ENCODE results near the gene UROD.
"Not testable (repeated sequence)": the region's sequence is repeated elsewhere in the genome, so short reads cannot be mapped to it uniquely, and the experiment has no call there.

UROD gene

GRCh38 chr1:45011837-45012638 lies at the start of gene UROD:
TSS of gene UROD (plus strand) at chr1:45012254. CDS start at chr1:45012266, 12 bp downstream.
- Histone ChIP-seq H4K20me1 (peaks cover 9% of the 10 kb centered on the region; the same call in 1 of the 2 replicates), H3K4me3 (peak within 1 kb of the TSS; percentile 100), H3K4me2 (peak within 1 kb of the TSS; percentile 100), H3K27me3 (no peaks in the 10 kb centered on the region), H3K4me1 (peaks cover 39% of the 10 kb centered on the region), H3K36me3 (peaks cover 46% of the 10 kb centered on the region), H3K9me3 (no peaks in the 10 kb centered on the region), H3K9ac (peak within 1 kb of the TSS; percentile 83), H3K27ac (peak within 1 kb of the TSS; percentile 53)
- TF ChIP-seq Cebpa-rat (IDR thresholded peaks at IDR 0.05), result no peak

GRCh38 chr1:44962729-44963128 lies 49.3 kb upstream of the UROD start:
- Histone ChIP-seq H4K20me1 (no peaks in the 10 kb centered on the region), H3K27me3 (no peaks in the 10 kb centered on the region), H3K4me3 (no peak overlapping the region), H3K4me1 (no peaks in the 10 kb centered on the region), H3K9me3 (no peaks in the 10 kb centered on the region), H3K4me2 (no peak overlapping the region), H3K9ac (no peak overlapping the region), H3K36me3 (peaks cover 49% of the 10 kb centered on the region), H3K27ac (no peak overlapping the region)
- TF ChIP-seq Cebpa-rat (IDR thresholded peaks at IDR 0.05), result no peak

GRCh38 chr1:44964396-44964795 lies 47.7 kb upstream of the UROD start:
- H3K9ac ChIP-seq, result no peak overlapping the region
- peaks cover 43% of the 10 kb centered on the region for H3K36me3 ChIP-seq
- no peak overlapping the region for H3K4me2 ChIP-seq
- H3K9me3 ChIP-seq, result no peaks in the 10 kb centered on the region
- no peaks in the 10 kb centered on the region for H4K20me1 ChIP-seq
- no peaks in the 10 kb centered on the region for H3K27me3 ChIP-seq
- no peaks in the 10 kb centered on the region for H3K4me1 ChIP-seq
- H3K4me3 ChIP-seq, result no peak overlapping the region
- no peak overlapping the region for H3K27ac ChIP-seq
- no peak for TF ChIP-seq Cebpa-rat (IDR thresholded peaks at IDR 0.05)

GRCh38 chr1:44970317-44970716 lies 41.7 kb upstream of the UROD start:
- Histone ChIP-seq H3K4me3 (no peak overlapping the region), H3K27me3 (no peaks in the 10 kb centered on the region), H3K9me3 (no peaks in the 10 kb centered on the region), H3K4me2 (no peak overlapping the region), H3K4me1 (no peaks in the 10 kb centered on the region), H3K27ac (no peak overlapping the region), H3K36me3 (peaks cover 78% of the 10 kb centered on the region), H4K20me1 (no peaks in the 10 kb centered on the region), H3K9ac (no peak overlapping the region)
- TF ChIP-seq Cebpa-rat (IDR thresholded peaks at IDR 0.05), result no peak

GRCh38 chr1:44973645-44974044 lies 38.4 kb upstream of the UROD start:
- H3K36me3 ChIP-seq, result peaks cover 85% of the 10 kb centered on the region
- H3K4me1 ChIP-seq, result no peaks in the 10 kb centered on the region
- H3K27me3 ChIP-seq, result no peaks in the 10 kb centered on the region
- peaks cover 27% of the 10 kb centered on the region for H3K9me3 ChIP-seq
- H3K27ac ChIP-seq, result no peak overlapping the region
- no peak overlapping the region for H3K9ac ChIP-seq
- no peaks in the 10 kb centered on the region for H4K20me1 ChIP-seq
- TF ChIP-seq Cebpa-rat (IDR thresholded peaks at IDR 0.05), result no peak
- H3K4me3 ChIP-seq, result no peak overlapping the region
- no peak overlapping the region for H3K4me2 ChIP-seq

- Histone ChIP-seq H3K27ac (no peak overlapping the region), H3K9ac (no peak overlapping the region), H3K27me3 (no peaks in the 10 kb centered on the region), H3K9me3 (peaks cover 27% of the 10 kb centered on the region), H4K20me1 (no peaks in the 10 kb centered on the region), H3K36me3 (peaks cover 96% of the 10 kb centered on the region), H3K4me3 (no peak overlapping the region), H3K4me2 (no peak overlapping the region), H3K4me1 (no peaks in the 10 kb centered on the region)
- TF ChIP-seq Cebpa-rat (IDR thresholded peaks at IDR 0.05), result no peak
These were observed 35.8 kb upstream of the UROD start for GRCh38 chr1:44976252-44976651.

- not testable (repeated sequence) for H3K4me1 ChIP-seq, H3K9ac ChIP-seq, H3K4me3 ChIP-seq, H3K27ac ChIP-seq, H3K27me3 ChIP-seq, H4K20me1 ChIP-seq, H3K4me2 ChIP-seq
- Histone ChIP-seq H3K9me3 (peaks cover 27% of the 10 kb centered on the region), H3K36me3 (peaks cover 88% of the 10 kb centered on the region)
These were observed 34.7 kb upstream of the UROD start for GRCh38 chr1:44977372-44977771.

- TF ChIP-seq Cebpa-rat (IDR thresholded peaks at IDR 0.05), result no peak
These were observed 26.2 kb upstream of the UROD start for GRCh38 chr1:44985747-44986359.

GRCh38 chr1:44988531-44989156 lies 23.4 kb upstream of the UROD start:
- Histone ChIP-seq H3K9ac (no peak overlapping the region), H3K4me2 (no peak overlapping the region), H3K4me3 (no peak overlapping the region), H3K36me3 (no peaks in the 10 kb centered on the region), H3K4me1 (peaks cover 19% of the 10 kb centered on the region), H3K27me3 (no peaks in the 10 kb centered on the region), H3K27ac (no peak overlapping the region), H3K9me3 (no peaks in the 10 kb centered on the region), H4K20me1 (no peaks in the 10 kb centered on the region)
- TF ChIP-seq Cebpa-rat (IDR thresholded peaks at IDR 0.05), result no peak

More at GRCh38 chr1:44985747-44986359, 26.2 kb upstream of the UROD start:
- Histone ChIP-seq H3K27me3 (no peaks in the 10 kb centered on the region), H3K9ac (peak overlapping the region; percentile 84), H3K36me3 (peaks cover 7% of the 10 kb centered on the region), H3K4me1 (peaks cover 19% of the 10 kb centered on the region), H4K20me1 (no peaks in the 10 kb centered on the region), H3K27ac (peak overlapping the region; percentile 59), H3K4me2 (peak overlapping the region; percentile 98), H3K4me3 (peak overlapping the region; percentile 78), H3K9me3 (no peaks in the 10 kb centered on the region)

GRCh38 chr1:44994309-44994898 lies 17.6 kb upstream of the UROD start:
- H3K9ac ChIP-seq, result no peak overlapping the region

More at GRCh38 chr1:44994309-44994898, 17.6 kb upstream of the UROD start:
- no peak overlapping the region for H3K27ac ChIP-seq
- no peaks in the 10 kb centered on the region for H3K36me3 ChIP-seq
- no peaks in the 10 kb centered on the region for H3K9me3 ChIP-seq
- H3K27me3 ChIP-seq, result no peaks in the 10 kb centered on the region
- H3K4me3 ChIP-seq, result no peak overlapping the region
- no peak overlapping the region for H3K4me2 ChIP-seq
- TF ChIP-seq Cebpa-rat (IDR thresholded peaks at IDR 0.05), result no peak
- no peaks in the 10 kb centered on the region for H3K4me1 ChIP-seq
- no peaks in the 10 kb centered on the region for H4K20me1 ChIP-seq

All from BLaER1 (cell line).